Progenitor cell of endocrine pancreas (in vitro differentiated cells): ENCODE data around the gene LEMD2. TPM values are rescaled to one million over a fixed set of nuclear protein-coding genes. Genes with fewer than 3 reads are reported as not detected.

Source experiments
- DNase-seq: peaks from one replicate; pipeline ENCODE4 v3.0.0; 2021; ENCODE audit warnings: low spot score; ENCODE audit not compliant: unreplicated experiment
- H3K27ac Mint-ChIP-seq: 2 replicates; pipeline ENCODE4 v1.8.0; 2021; ENCODE audit warnings: mild to moderate bottlenecking, moderate library complexity, mixed read lengths
- H3K27me3 Mint-ChIP-seq: 2 replicates; pipeline ENCODE4 v1.8.0; 2021; ENCODE audit warnings: mixed read lengths
- H3K36me3 Mint-ChIP-seq: 2 replicates; pipeline ENCODE4 v1.8.0; 2022; ENCODE audit warnings: mixed read lengths; ENCODE audit not compliant: insufficient read depth
- H3K4me1 Mint-ChIP-seq: 2 replicates; pipeline ENCODE4 v1.8.0; 2021; ENCODE audit warnings: low read depth, mixed read lengths
- H3K4me3 Mint-ChIP-seq: 2 replicates; pipeline ENCODE4 v1.8.0; 2021; ENCODE audit warnings: low read depth, mild to moderate bottlenecking, moderate library complexity, mixed read lengths
- H3K9me3 Mint-ChIP-seq: 2 replicates; pipeline ENCODE4 v1.8.0; 2021; ENCODE audit warnings: low read depth, mixed read lengths
- CTCF ChIP-seq: fragments of 200-600 bp; sonication (generic); IDR thresholded peaks from one replicate; pipeline ENCODE4 v1.5.0; 2021; ENCODE audit warnings: antibody characterized with exemption, mild to moderate bottlenecking; ENCODE audit not compliant: unreplicated experiment
- total RNA-seq: library from RNA; stranded (reverse); gene quantifications from 2 replicates; pipeline ENCODE4 v1.2.1, GENCODE V29; 2021

The LEMD2 gene
- total RNA-seq, 1 donor from 2014 or later = 69.9 TPM

GRCh38 chr6:33785778-33786177 is 3.2 kb downstream of the LEMD2 start:
- no peak for DNase-seq
- Mint-ChIP-seq H3K4me3 (no peak overlapping the region), H3K27me3 (no peaks in the 10 kb centered on the region), H3K27ac (no peak overlapping the region), H3K36me3 (peaks cover 11% of the 10 kb centered on the region), H3K4me1 (peaks cover 19% of the 10 kb centered on the region), H3K9me3 (no peaks in the 10 kb centered on the region)
- TF ChIP-seq CTCF = no peak

- Mint-ChIP-seq H3K4me3 (no peak overlapping the region), H3K4me1 (peaks cover 19% of the 10 kb centered on the region), H3K27me3 (no peaks in the 10 kb centered on the region), H3K27ac (no peak overlapping the region), H3K36me3 (peaks cover 11% of the 10 kb centered on the region), H3K9me3 (no peaks in the 10 kb centered on the region)
- TF ChIP-seq CTCF = no peak
- no peak for DNase-seq
These were observed 4.1 kb downstream of the LEMD2 start for GRCh38 chr6:33784787-33785186.

GRCh38 chr6:33783781-33784520 is 5.0 kb downstream of the LEMD2 start:
- H3K36me3 Mint-ChIP-seq = peaks cover 14% of the 10 kb centered on the region

GRCh38 chr6:33782561-33782960 is 6.4 kb downstream of the LEMD2 start:
- no peak for TF ChIP-seq CTCF
- peaks cover 18% of the 10 kb centered on the region for H3K36me3 Mint-ChIP-seq
- H3K9me3 Mint-ChIP-seq = no peaks in the 10 kb centered on the region
- H3K27me3 Mint-ChIP-seq = no peaks in the 10 kb centered on the region
- H3K4me3 Mint-ChIP-seq = no peak overlapping the region
- DNase-seq = no peak
- H3K4me1 Mint-ChIP-seq = peaks cover 11% of the 10 kb centered on the region
- no peak overlapping the region for H3K27ac Mint-ChIP-seq

More at GRCh38 chr6:33783781-33784520, 5.0 kb downstream of the LEMD2 start:
- no peaks in the 10 kb centered on the region for H3K27me3 Mint-ChIP-seq
- H3K4me1 Mint-ChIP-seq = peaks cover 16% of the 10 kb centered on the region
- DNase-seq = no peak
- no peak for TF ChIP-seq CTCF
- no peak overlapping the region for H3K27ac Mint-ChIP-seq
- no peak overlapping the region for H3K4me3 Mint-ChIP-seq
- H3K9me3 Mint-ChIP-seq = no peaks in the 10 kb centered on the region

GRCh38 chr6:33781131-33781975 is 7.6 kb downstream of the LEMD2 start:
- H3K4me1 Mint-ChIP-seq = peaks cover 4% of the 10 kb centered on the region
- H3K27me3 Mint-ChIP-seq = no peaks in the 10 kb centered on the region
- no peaks in the 10 kb centered on the region for H3K9me3 Mint-ChIP-seq
- peaks cover 24% of the 10 kb centered on the region for H3K36me3 Mint-ChIP-seq
- peak overlapping the region; percentile 59 for H3K27ac Mint-ChIP-seq
- TF ChIP-seq CTCF = no peak
- no peak overlapping the region for H3K4me3 Mint-ChIP-seq
- DNase-seq = no peak
